GM19240 (cell line): Measurements from ENCODE around the gene NECAB3.

Source experiments
- DNase-seq: peaks from one replicate; pipeline ENCODE4 v3.0.0; 2011; ENCODE audit warnings: low spot score; ENCODE audit not compliant: insufficient read length

Gene NECAB3

GRCh38 chr20:33624399-33624798 lies 49.8 kb downstream of the NECAB3 start:
- DNase-seq: no peak

GRCh38 chr20:33622705-33623365 lies 51.4 kb downstream of the NECAB3 start:
- no peak for DNase-seq

GRCh38 chr20:33621717-33622400 lies 52.4 kb downstream of the NECAB3 start:
- no peak for DNase-seq

GRCh38 chr20:33612001-33612400 lies 62.2 kb downstream of the NECAB3 start:
- no peak for DNase-seq

GRCh38 chr20:33611106-33611505 lies 63.1 kb downstream of the NECAB3 start:
- DNase-seq: no peak

GRCh38 chr20:33609504-33609903 lies 64.7 kb downstream of the NECAB3 start:
- DNase-seq: no peak
